GM12801 (cell line): ENCODE data around the gene PACSIN2.

ENCODE experiments used
- CTCF ChIP-seq: IDR thresholded peaks from one replicate; pipeline ENCODE4 v1.5.1; 2011; ENCODE audit warnings: control low read depth; ENCODE audit not compliant: insufficient read length; ENCODE audit errors: extremely low read depth

PACSIN2 gene

GRCh38 chr22:42950281-42950680 lies 64.7 kb downstream of the PACSIN2 start:
- no peak for TF ChIP-seq CTCF

GRCh38 chr22:42949159-42949558 lies 65.8 kb downstream of the PACSIN2 start:
- no peak for TF ChIP-seq CTCF

- no peak for TF ChIP-seq CTCF
Measured at GRCh38 chr22:42948294-42948693, 66.7 kb downstream of the PACSIN2 start.

GRCh38 chr22:42947211-42947990 lies 67.5 kb downstream of the PACSIN2 start:
- no peak for TF ChIP-seq CTCF

GRCh38 chr22:42946546-42947198 lies 68.3 kb downstream of the PACSIN2 start:
- TF ChIP-seq CTCF = no peak

GRCh38 chr22:42945736-42946135 lies 69.2 kb downstream of the PACSIN2 start:
- no peak for TF ChIP-seq CTCF

- TF ChIP-seq CTCF = no peak
Measured at GRCh38 chr22:42945027-42945426, 69.9 kb downstream of the PACSIN2 start.
